ENCODE measurements around the gene NKAIN2. TPM values are rescaled to one million over a fixed set of nuclear protein-coding genes. Genes with fewer than 3 reads are reported as not detected.
"Not testable (repeated sequence)": the region's sequence is repeated elsewhere in the genome, so short reads cannot be mapped to it uniquely, and the experiment has no call there.

Gene NKAIN2
- total RNA-seq, 1 experiment from 2014 or later = 3.7 TPM

DNA sequence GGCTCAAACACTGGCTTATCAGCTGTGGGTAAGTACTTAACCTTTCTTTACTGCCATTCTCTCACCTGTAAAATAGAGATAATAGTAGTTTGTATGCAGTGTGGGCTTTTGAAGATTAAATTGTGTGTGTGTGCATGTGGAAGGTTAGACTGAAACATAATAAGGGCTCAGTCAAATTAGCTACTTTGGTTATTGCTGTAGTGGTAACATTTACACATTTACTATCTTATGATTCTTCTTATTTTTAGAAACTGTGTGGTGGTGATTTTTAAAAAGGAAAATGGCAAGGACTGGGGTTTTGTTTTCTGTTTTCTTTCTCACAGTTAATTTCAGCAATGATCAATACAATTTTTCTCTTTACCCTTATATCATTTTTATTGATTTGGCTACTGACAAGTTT lies 206.9 kb downstream of the NKAIN2 start:
- no peak for DNase-seq (ENCODE audit: extremely low read depth, low read depth)

DNA sequence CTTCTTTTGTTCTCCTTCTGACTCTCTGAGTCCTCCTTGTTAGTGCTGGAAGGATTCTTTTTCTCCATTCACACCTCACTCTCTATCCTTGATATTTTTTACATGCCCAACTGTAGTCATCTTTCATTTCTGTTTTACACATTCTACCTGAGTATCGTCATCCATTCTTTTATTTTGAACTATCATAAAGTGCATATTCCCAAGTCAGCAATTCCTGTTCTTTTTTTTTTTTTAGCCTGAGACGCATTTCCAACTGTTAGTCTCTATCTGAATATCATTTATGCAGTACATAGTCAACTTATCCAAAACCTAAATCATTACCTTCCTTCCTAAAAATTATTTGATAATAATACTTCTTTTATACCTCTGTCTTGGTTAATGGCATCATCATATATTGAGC lies 207.5 kb downstream of the NKAIN2 start:
- no peak for DNase-seq (ENCODE audit: extremely low read depth, low read depth)

DNA sequence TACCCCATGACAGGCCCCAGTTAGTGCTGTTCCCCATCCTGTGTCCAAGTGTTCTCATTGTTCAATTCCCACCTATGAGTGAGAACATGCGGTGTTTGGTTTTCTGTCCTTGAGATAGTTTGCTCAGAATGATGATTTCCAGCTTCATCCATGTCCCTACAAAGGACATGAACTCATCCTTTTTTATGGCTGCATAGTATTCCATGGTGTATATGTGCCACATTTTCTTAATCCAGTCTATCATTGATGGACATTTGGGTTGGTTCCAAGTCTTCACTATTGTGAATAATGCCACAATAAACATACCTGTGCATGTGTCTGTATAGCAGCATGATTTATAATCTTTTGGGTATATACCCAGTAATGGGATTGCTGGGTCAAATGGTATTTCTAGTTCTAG lies 218.4 kb downstream of the NKAIN2 start:
- DNase-seq (ENCODE audit: extremely low read depth, low read depth) = not testable (repeated sequence)

DNA sequence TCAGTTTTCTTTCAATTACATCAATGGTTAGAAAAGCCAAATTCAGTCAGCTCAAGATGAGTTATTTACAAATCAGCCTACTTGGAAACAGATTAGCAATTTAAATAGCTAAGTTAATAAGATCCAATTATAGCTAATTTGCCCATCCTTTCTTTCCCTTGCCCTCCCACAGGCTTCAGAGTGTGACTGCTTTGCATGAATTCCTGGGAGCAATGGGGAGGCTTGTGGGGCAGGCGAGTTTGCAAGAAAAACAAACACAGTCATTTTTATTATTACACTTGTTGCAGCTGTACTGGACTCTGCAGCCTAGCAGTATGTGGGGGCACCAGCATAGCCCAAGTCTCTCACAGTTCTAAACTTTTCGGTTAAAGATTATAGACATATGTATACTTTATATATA lies 219.0 kb downstream of the NKAIN2 start:
- no peak for DNase-seq (ENCODE audit: extremely low read depth, low read depth)

DNA sequence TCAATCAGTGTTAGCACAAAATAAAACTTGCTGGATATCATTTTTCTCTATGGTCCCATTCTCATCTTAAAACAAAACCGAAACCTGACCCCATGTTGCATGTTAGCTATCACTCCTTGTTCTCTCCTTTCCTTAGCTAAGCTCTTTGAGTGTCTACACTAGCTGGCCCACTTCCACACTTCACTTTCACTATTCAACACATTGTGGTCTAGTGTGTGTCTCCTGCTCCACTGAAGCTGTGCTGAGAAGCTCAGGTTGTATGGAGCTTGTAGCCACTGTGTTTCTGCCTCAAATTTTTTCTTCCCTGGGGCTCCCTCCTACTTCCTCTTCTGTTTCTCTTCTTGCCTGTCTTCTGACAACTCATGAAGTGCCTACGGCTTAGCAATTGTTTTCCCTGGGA lies 223.0 kb downstream of the NKAIN2 start:
- no peak for DNase-seq (ENCODE audit: extremely low read depth, low read depth)

DNA sequence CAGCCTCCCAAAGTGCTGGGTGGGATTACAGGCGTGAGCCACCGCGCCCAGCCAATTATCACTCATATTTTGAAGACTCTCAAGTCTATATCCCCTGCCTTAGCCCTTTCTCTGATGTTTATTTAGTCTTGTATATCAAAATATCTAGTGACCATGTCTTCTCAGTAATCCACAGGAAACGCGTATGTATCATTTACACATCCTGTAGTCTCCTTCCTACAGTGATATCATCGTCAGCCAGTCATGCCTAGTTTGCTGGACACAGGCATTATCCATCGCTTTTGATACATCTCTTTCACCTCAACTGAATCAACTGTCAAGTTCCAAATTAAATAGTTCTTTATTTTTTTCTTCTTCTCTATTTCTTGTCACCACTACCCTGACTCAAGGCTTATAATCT lies 223.7 kb downstream of the NKAIN2 start:
- DNase-seq (ENCODE audit: extremely low read depth, low read depth) = no peak

DNA sequence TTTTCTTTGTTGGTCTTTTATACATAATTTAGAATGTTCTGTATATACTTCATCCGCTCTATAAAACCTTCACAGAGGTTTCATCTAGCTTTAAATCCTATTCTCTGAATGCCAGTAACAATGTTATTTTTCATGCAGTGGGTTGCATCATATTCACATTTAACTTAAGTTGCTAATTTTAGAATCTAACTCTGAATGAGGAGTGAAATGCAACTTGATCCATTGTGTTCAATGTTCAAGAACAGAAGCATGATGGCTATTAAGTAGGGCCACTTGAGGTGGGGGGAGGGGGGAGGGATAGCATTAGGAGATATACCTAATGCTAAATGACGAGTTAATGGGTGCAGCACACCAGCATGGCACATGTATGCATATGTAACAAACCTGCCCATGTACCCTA lies 224.5 kb downstream of the NKAIN2 start:
- DNase-seq (ENCODE audit: extremely low read depth, low read depth) = no peak

DNA sequence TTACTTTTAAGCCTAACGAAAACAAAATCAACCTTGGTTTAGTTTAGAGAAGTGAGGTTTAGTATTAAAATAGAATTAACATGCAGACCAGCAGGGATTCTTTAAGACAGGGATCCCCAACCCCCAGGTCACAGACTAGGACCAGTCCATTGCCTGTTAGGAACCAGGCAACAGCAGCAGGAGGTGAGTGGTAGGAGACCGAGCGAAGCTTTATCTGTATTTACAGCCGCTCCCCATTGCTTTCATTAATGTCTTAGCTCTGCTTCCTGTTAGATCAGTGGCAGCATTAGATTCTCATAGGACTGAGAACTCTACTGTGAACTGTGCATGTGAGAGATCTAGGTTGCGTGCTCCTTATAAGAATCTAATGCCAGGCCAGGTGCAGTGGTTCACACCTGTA lies 225.9 kb downstream of the NKAIN2 start:
- DNase-seq (ENCODE audit: extremely low read depth, low read depth) = no peak

DNA sequence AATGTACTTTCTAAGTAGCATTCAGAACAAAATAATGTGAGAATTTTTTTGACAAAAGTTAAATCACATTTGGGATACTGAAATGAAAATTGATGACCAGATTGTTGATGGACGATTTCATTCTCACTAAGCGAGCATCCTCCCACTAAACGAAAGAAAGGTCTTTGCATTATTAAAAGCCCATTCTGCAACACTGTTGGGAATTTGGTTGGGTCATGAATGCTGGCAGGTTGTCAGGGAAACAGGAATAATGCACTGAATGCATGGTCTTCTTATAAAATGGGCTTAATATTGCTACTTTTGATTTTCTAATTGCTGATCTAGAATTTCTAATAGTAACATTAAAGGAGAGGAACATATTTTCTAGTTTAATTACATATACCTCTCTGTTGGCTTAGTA lies 229.8 kb downstream of the NKAIN2 start:
- no peak for DNase-seq (ENCODE audit: extremely low read depth, low read depth)

DNA sequence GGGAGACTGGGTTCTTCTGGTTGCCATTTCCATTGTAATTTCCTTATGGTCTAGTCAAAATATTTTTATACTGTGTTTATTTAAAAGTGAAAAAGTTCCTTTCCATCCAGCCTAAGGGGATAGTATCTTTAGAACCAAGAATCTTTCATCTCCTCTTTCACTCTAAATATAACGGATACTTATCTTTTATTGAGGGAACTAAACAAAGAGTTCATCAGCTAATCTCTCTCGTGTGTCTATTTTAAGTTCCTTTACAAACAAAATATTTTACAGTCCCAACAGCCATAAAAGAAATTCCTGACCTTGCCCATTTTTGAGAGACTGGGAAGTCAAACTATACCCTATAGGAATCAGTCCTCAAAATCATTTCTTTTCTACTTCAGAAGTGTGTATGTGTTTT lies 232.7 kb downstream of the NKAIN2 start:
- no peak for DNase-seq (ENCODE audit: extremely low read depth, low read depth)

DNA sequence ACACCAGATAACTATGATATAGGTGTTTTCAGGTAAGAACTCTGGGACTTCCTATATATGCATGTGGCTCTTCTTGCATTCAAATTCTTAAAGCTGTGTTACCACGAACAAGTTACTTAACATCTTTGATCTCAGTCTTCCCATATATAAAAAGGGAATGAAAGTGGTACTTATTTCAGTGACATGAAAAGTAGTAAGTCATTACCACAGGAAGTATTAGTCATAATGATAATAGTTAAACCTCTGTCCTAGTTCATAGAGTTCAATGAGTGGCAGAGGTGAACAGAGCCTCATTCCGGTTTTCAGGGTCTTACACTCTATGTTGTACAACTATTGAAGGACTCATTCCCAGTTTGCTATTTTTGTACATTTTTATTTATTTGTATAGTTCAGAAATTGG lies 237.0 kb downstream of the NKAIN2 start:
- DNase-seq (ENCODE audit: extremely low read depth, low read depth) = no peak

DNA sequence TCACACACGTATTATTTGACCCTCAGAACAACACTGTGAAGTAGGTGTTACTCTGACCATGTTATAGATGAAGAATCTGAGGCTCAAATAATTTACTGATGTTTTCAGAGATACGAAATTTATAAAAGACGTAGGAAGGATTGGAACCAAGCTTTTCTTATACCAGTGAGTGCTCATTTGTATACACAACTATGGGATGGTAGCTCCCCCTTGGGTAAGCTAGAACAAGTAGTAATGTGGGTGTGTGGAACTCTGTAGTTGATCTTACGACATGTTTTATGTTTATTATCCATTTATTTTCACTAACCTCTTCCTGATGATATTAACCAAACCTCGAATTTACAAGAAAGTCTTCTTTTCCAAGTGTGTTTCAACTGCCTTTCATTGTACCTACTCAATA lies 248.5 kb downstream of the NKAIN2 start:
- DNase-seq (ENCODE audit: extremely low read depth, low read depth) = no peak

DNA sequence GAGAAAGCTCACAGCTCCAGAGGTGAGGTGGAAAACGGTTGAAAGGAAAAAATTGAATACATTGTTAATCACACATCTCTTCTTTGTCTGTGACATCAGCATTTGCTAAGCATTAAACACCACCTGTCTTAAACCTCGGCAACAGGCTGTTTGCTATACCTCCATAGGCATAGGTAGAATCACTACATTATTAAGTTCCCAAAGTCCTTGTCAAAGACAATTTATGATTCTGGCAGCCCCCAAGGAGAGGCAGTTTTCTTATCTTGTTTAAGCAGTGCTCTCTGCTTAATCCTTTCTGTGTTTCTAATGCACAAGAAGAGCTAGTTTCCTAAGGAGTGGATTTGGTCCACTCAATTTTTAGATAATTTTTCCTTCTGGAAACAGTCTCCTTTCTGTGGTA lies 249.7 kb downstream of the NKAIN2 start:
- no peak for DNase-seq (ENCODE audit: extremely low read depth, low read depth)

DNA sequence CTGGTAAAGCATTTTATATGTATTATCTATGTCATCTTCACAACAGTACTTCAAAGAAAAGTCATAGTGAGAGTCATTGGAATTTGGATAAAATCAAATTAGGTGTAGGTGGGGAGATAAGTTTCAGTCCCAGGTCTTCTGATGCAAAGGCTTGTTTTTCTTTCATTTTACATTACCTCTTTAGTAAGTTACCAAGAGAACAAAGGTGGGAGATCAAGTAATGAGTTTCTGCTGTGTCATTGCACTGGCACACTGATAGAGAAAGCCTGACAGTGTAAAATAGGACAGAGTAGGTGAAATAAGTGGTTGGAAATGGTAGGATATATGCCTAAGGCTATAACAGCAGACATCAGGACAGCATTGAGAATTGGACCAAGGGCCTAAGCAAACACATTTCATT lies 250.4 kb downstream of the NKAIN2 start:
- no peak for DNase-seq (ENCODE audit: extremely low read depth, low read depth)

DNA sequence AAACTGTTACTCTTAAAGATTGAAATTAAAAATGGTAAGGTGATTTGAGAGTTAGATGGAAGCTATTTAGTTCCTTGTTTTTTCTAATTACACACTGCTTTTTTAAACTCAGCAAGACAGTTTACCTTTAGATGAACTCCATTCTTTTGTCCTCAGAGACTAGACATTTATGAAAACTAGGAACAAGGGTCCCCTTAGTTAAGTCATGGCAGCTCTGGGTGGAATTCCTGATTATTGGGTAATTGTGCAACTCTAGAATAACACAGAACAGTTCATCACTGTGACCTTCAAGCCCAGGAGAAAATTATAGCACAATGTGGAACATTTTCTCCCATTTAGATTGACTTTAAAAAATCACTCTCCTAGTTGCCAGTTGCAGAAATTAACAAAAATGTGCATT lies 251.7 kb downstream of the NKAIN2 start:
- DNase-seq (ENCODE audit: extremely low read depth, low read depth) = no peak

DNA sequence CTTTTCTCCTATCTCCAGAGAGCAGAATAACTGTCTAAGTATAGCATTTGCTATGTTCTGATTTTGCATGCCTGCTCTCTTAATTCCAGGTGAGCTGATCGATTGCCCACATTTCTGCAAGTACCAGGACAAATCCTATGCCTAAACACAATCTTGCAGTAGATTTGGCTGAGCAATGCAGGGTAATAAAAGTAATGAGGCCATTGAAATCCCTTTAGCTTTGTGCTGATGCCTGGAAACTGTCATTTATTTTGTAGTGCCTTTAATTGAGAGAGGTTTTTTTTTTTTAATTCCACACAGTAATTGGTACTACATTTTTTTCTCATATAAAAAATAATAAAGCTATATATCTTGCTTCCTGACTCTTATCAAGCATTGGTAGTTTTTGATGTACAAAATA lies 252.3 kb downstream of the NKAIN2 start:
- DNase-seq (ENCODE audit: extremely low read depth, low read depth) = no peak

DNA sequence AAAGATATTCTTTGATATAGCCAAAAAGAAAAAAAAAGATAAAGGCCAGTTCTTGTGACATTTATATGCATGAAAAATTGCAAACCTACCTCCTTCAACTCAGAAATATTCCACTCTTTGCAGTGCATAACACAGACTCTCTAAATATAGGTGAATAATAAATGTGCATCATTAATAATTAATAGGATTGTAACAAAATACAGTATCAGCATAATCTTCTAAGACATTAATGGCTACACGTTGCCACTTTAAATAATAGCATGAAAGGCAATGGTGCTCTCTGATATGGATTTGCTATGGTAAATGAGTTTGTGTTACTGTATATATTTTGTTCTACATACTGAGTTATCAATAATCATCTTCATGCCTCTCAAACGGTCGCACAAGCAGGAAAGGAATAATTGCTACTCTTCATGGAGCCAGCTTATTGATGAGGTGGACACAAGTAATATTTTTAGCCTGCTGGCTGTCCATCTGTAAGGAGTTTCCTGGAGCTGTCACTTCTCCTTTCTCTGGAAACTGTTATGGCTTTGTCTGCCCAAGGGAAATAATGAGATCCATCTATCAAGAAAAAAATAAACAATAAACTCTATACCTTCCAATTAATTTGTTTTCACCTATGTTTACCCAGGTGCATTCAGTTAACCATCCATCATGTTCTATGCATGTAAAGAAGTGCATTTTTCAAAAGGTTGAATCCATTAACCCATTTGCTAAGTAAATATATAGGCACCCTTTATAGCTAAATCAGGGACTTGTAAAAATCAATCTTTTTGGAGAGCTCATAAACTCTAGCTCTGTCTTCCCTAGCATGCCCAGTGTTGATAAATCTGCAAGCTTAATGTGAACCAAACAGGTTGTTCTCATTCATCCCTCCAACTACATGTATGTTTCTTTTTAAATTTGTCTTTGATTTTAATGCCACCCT lies 253.0 kb downstream of the NKAIN2 start:
- no peak for DNase-seq (ENCODE audit: extremely low read depth, low read depth)

DNA sequence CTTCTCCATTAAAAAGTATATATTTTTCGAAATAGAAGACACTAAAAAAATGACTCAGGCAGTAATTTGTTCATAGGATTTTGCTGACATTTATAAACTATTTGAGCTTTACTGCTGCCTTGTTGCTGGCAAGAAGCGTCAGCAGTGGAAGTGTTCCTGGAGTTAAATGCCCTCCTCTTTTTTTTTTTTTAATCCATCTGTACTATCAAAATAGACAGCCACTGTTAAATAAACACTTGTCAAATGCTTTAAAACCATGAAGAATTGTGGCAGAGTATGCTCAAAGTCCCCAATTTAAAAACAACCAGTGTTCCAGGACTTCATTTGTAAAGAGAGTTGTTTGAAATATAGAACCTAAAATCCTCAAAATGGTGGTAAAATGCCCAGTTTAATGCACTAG lies 253.8 kb downstream of the NKAIN2 start:
- DNase-seq (ENCODE audit: extremely low read depth, low read depth) = no peak

DNA sequence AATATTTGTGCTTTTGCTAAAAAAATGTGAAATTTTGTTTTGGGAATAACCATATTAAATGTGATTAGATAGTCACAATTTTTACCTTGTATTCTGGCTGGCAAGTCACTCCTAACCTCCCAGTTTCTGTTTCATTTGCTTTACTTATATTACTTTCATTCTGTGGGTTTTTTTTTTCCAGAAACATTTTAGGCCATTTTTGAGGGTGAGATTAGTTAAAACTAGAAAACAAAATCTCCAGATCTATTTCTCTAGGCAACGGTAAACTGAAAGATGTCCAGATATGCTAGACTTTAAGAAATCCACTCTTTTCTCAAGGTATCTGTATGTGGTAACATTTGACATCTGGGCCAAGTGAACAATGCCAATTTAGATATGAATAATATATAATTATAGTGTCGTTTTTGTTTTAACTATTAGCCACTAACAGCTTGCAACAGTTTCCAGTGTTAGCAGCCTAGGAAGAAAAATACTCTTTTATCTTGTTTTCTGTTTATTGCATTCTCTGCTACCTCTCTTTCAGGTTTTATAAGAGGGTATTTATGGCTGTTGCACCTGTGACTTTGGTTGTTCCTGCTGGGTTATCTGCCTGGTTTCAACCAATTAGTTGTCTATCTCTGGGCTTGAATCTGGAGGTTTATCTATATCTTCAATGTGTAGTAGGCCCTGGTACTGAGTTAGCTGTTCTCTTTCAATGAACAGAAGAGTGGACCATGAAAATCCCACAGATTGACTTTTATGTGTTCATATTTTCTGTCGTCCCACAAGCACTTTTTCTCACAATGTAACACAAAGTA lies 260.9 kb downstream of the NKAIN2 start:
- no peak for DNase-seq (ENCODE audit: extremely low read depth, low read depth)

DNA sequence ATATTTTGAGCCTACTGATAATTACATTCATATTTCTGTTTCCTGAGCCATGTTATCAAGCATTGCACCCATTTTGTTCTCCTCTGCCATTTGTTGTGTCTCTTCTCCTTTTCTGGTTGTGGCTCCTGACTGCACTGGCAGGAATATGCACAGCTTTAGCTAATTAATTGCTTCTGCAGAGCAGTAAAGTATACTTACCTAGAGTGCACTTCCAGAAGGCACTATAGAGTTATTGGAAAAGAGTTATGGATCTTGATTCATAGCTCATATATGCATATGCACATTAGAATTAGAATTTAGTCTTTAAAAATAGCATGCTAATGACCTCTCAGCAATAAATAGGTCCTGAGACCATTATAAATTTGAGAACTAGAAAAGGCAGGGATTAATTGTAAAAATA lies 262.6 kb downstream of the NKAIN2 start:
- DNase-seq (ENCODE audit: extremely low read depth, low read depth) = no peak

DNA sequence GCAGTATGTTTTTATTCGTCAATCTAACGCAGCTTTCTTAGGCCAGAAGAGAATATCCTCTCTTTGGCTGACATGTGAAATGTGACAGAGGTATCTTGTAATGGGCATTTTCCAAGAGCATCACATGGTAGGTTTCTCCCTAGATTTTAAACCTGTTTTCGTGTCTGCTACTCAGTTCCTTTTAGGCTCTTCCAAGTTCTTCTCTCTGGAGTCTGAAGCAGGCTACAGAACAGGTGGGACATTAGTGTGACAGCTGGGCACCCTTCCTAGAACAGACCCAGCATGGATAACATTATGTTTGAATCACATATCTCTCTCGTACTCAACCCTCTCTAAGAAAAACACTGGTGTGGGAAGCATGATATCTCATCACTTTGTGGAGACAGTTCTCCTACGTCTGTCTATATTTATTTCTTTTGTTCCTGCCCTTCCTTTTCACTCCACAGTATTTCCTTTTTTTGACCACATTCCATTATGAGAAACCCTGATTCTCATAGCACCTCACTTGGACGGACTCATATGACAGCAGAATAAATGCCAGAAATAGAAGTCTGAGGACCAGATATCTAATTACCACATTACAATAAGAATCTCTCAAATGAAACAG lies 263.4 kb downstream of the NKAIN2 start:
- no peak for DNase-seq (ENCODE audit: extremely low read depth, low read depth)
